SHP77 (cell line): ENCODE data around the gene ROPN1L.
A peak's percentile ranks its signal among the peaks of the same experiment; 100 is the strongest.
"Not testable (repeated sequence)": the region's sequence is repeated elsewhere in the genome, so short reads cannot be mapped to it uniquely, and the experiment has no call there.

Experiments used
- DNase-seq, 2 experiments: peaks; one replicate each; lab custom pipeline; 2025; lab: John Stamatoyannopoulos, UW

ROPN1L gene

GRCh38 chr5:10478436-10478835 lies 36.8 kb downstream of the ROPN1L start:
- DNase-seq = no peak

- peak in 1 of 2 experiments; percentile 48 for DNase-seq
Measured at GRCh38 chr5:10479154-10479721, 37.6 kb downstream of the ROPN1L start.

- no peak for DNase-seq
Measured at GRCh38 chr5:10480237-10480985, 38.7 kb downstream of the ROPN1L start.

GRCh38 chr5:10481241-10481935 lies 39.7 kb downstream of the ROPN1L start:
- no peak for DNase-seq

GRCh38 chr5:10482791-10483530 lies 41.3 kb downstream of the ROPN1L start:
- no peak for DNase-seq

- no peak for DNase-seq
Measured at GRCh38 chr5:10484774-10485141, 43.1 kb downstream of the ROPN1L start.

GRCh38 chr5:10485142-10485795 lies 43.6 kb downstream of the ROPN1L start:
- no peak for DNase-seq

- no peak for DNase-seq
Measured at GRCh38 chr5:10485897-10486296, 44.2 kb downstream of the ROPN1L start.

GRCh38 chr5:10486511-10487344 lies 45.0 kb downstream of the ROPN1L start:
- no peak for DNase-seq

GRCh38 chr5:10488144-10488543 lies 46.5 kb downstream of the ROPN1L start:
- no peak for DNase-seq

GRCh38 chr5:10489810-10490426 lies 48.2 kb downstream of the ROPN1L start:
- DNase-seq = no peak

- no peak for DNase-seq
Measured at GRCh38 chr5:10490927-10491672, 49.4 kb downstream of the ROPN1L start.

GRCh38 chr5:10491673-10492026 lies 50.0 kb downstream of the ROPN1L start:
- no peak for DNase-seq

GRCh38 chr5:10493884-10494283 lies 52.2 kb downstream of the ROPN1L start:
- no peak for DNase-seq

- DNase-seq = not testable (repeated sequence)
Measured at GRCh38 chr5:10494497-10494896, 52.8 kb downstream of the ROPN1L start.

GRCh38 chr5:10497554-10497953 lies 55.9 kb downstream of the ROPN1L start:
- DNase-seq = no peak

- DNase-seq = no peak
Measured at GRCh38 chr5:10498350-10498749, 56.7 kb downstream of the ROPN1L start.

- DNase-seq = no peak
Measured at GRCh38 chr5:10499066-10499465, 57.4 kb downstream of the ROPN1L start.

GRCh38 chr5:10499776-10500175 lies 58.1 kb downstream of the ROPN1L start:
- DNase-seq = no peak

- no peak for DNase-seq
Measured at GRCh38 chr5:10500669-10501068, 59.0 kb downstream of the ROPN1L start.
